ENCODE results near the gene SLC19A2. TPM values are rescaled to one million over a fixed set of nuclear protein-coding genes. Genes with fewer than 3 reads are reported as not detected.

The SLC19A2 gene
- total RNA-seq, 2 experiments from 2014 or later = 5.7 to 6.4 TPM

DNA sequence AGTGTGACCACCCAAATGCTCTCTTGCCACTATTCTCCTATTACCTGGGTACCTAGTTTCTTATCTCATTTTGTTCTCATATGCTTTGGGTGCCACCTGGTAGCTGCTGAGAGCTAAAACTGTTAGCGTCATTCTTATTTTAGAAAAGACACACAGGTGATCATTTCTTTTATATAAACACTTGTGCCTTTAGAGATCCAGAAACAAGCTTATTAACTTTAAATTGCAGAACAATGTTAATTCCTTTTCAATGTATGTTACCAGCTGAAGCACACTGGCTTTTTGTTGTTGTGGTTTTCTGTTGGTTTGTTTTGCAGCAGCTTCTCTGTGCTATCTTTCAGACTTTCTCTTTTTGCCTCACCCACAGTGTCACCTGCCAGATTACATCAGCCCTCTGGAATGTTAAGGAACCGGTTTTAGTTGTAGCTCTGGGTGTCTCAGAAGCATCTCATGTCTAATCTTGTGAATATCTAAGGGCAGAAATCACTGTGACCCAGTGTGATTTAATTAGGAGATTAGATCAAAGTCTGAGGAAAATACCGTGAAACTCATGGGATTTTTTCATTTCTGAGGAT is 43.4 kb upstream of the SLC19A2 start:
- no peak for ATAC-seq
- ChIA-PET POLR2A (no interaction called here), CTCF (interaction anchor here (1.2 to 1.6 kb wide), 2 partner anchors 23 to 280 kb away, joined by 3 read pairs; no protein-coding TSS in a partner anchor)
- H3K27ac Mint-ChIP-seq = no peak overlapping the region
- H3K27me3 Mint-ChIP-seq = no peaks in the 10 kb centered on the region
- no peak overlapping the region for H3K4me3 Mint-ChIP-seq
- peaks cover 9% of the 10 kb centered on the region for H3K4me1 Mint-ChIP-seq (ENCODE audit: low read depth)
- no peaks in the 10 kb centered on the region for H3K9me3 Mint-ChIP-seq
- TF ChIP-seq, protein P1, sequence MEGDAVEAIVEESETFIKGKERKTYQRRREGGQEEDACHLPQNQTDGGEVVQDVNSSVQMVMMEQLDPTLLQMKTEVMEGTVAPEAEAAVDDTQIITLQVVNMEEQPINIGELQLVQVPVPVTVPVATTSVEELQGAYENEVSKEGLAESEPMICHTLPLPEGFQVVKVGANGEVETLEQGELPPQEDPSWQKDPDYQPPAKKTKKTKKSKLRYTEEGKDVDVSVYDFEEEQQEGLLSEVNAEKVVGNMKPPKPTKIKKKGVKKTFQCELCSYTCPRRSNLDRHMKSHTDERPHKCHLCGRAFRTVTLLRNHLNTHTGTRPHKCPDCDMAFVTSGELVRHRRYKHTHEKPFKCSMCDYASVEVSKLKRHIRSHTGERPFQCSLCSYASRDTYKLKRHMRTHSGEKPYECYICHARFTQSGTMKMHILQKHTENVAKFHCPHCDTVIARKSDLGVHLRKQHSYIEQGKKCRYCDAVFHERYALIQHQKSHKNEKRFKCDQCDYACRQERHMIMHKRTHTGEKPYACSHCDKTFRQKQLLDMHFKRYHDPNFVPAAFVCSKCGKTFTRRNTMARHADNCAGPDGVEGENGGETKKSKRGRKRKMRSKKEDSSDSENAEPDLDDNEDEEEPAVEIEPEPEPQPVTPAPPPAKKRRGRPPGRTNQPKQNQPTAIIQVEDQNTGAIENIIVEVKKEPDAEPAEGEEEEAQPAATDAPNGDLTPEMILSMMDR (IDR thresholded peaks at IDR 0.05) = no peak
- no peak for DNase-seq
- H3K36me3 Mint-ChIP-seq (ENCODE audit: low read depth) = peaks cover 73% of the 10 kb centered on the region
- intact Hi-C loops (cut with micrococcal nuclease) = no loop called here

DNA sequence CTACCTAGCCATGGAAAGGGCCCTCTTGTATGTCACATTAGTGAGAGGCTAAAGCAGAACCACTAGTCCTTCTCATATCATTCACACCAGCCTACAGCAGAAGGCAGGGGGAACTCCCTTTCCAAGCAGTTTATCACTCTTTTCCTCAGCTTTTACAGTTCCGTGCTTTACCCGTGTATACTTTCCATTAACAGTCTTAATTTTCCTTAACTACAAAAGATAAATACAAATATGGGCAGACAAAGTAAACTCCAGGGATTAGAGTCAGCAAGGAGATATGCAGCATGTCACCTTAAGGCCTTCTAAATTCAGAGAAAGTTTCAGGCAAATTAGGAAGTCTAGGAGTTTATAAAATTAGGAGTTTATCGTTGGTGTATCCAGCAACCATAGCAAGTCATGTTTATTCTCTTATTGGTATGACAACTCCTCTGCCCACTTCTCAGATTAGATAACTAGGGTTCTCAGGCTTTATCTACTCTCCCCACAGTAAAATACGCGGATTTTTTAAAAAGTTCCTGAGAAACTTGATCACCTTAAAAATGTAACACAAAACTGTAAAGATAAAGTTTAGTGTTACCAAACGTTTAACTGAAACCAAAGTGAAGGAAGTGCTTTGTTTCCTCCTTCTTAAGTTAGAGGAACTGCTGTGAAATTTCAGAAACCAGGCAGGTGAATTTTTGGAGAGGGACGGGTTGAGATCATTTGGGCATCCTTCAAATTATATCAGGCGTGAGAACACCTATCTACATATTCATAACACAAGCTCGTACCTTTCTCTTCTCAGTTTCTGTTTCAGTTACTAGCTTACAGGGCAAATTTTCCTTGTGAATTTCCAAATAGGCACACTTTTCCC is 42.7 kb upstream of the SLC19A2 start:
- TF ChIP-seq, protein P1 (IDR thresholded peaks at IDR 0.05) = no peak
- ATAC-seq (no peak), DNase-seq (no peak)
- ChIA-PET POLR2A (no interaction called here), CTCF (interaction anchor here (1.2 to 1.6 kb wide), 2 partner anchors 24 to 281 kb away, joined by 3 read pairs; no protein-coding TSS in a partner anchor)
- H3K27me3 Mint-ChIP-seq = no peaks in the 10 kb centered on the region
- H3K4me3 Mint-ChIP-seq = no peak overlapping the region
- H3K4me1 Mint-ChIP-seq (ENCODE audit: low read depth) = peaks cover 9% of the 10 kb centered on the region
- no peak overlapping the region for H3K27ac Mint-ChIP-seq
- no peaks in the 10 kb centered on the region for H3K9me3 Mint-ChIP-seq
- intact Hi-C loops (cut with micrococcal nuclease) = no loop called here
- H3K36me3 Mint-ChIP-seq (ENCODE audit: low read depth) = peaks cover 68% of the 10 kb centered on the region

DNA sequence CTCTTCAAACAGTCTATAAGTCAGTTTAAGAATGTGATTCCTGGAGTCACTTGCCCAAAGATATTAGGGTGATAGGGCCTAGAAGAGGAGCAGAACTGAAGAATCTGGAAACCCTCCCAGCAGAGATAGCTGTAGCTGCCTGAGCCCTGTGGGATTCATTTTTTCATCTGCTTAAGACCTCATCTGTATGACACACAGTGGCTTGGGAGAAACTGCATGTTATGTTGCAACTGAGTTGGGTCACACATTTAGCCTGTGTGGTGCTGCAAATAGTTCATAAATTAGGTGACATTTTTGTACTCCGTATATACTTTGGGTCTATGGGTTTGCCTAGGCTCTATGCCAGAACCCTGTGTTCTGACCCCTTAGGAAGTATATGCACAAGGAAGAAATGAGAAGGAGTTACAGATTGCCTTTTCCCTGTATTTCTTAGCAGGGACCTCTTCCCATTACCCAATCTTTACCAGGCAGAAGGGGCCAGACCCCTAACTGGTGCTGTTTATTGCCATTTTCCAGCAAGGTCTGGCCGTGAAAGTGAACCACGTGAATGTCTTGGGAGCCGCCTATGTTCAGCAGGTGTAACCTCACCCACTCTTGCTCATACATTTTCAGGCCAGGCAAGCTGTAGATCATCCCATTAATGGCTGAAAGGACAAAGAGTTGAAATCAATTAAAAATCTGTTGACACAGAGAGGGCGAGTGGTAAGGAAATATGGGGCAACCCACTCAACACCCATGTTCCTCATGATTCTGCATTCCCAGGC is 41.9 kb upstream of the SLC19A2 start:
- H3K9me3 Mint-ChIP-seq = no peaks in the 10 kb centered on the region
- H3K36me3 Mint-ChIP-seq (ENCODE audit: low read depth) = peaks cover 61% of the 10 kb centered on the region
- intact Hi-C loops (cut with micrococcal nuclease) = no loop called here
- ChIA-PET CTCF (interaction anchor here (1.6 kb wide), 1 partner anchor 282 kb away, joined by 3 read pairs; no protein-coding TSS in a partner anchor), POLR2A (no interaction called here)
- no peak overlapping the region for H3K4me3 Mint-ChIP-seq
- DNase-seq (no peak), ATAC-seq (no peak)
- TF ChIP-seq, protein P1 (IDR thresholded peaks at IDR 0.05) = no peak
- no peak overlapping the region for H3K27ac Mint-ChIP-seq
- H3K27me3 Mint-ChIP-seq = no peaks in the 10 kb centered on the region
- peaks cover 9% of the 10 kb centered on the region for H3K4me1 Mint-ChIP-seq (ENCODE audit: low read depth)

DNA sequence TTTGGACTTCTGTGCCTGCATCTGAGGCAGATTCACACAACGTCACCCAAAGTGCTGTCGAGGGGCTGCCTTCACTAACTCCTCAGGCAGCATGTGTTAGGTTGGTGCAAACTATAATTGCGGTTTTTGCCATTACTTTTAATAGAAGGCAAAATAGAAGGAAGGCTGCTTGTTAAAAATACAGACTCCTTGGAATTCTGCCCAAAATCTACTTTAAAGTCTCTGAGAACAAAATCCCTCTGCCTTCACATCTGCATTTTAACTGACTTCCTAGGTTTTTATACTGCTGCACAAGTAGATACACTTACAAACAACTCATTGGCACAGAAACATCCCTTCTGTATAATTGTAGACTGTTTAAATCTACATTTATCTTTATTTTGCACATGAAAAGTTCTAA is 41.3 kb upstream of the SLC19A2 start:
- H3K4me3 Mint-ChIP-seq = no peak overlapping the region
- no peaks in the 10 kb centered on the region for H3K27me3 Mint-ChIP-seq
- POLR2A ChIA-PET = no interaction called here
- peaks cover 9% of the 10 kb centered on the region for H3K4me1 Mint-ChIP-seq (ENCODE audit: low read depth)
- DNase-seq (no peak), ATAC-seq (no peak)
- TF ChIP-seq, protein P1 (IDR thresholded peaks at IDR 0.05) = no peak
- no peak overlapping the region for H3K27ac Mint-ChIP-seq
- intact Hi-C loops (cut with micrococcal nuclease) = no loop called here
- no peaks in the 10 kb centered on the region for H3K9me3 Mint-ChIP-seq
- CTCF ChIA-PET = no interaction called here
- peaks cover 60% of the 10 kb centered on the region for H3K36me3 Mint-ChIP-seq (ENCODE audit: low read depth)
